ENCODE results near the gene OIT3.

- TF ChIP-seq SMC3 (conservative IDR thresholded peaks at IDR 0.05; ENCODE audit: poor library complexity), result no peak
- TF ChIP-seq EZH2 (IDR thresholded peaks at IDR 0.05; ENCODE audit: borderline replicate concordance, insufficient read depth, low read length, poor library complexity, severe bottlenecking), result no peak
- TF ChIP-seq RAD21 (conservative IDR thresholded peaks at IDR 0.05), result no peak
- TF ChIP-seq, protein P1, sequence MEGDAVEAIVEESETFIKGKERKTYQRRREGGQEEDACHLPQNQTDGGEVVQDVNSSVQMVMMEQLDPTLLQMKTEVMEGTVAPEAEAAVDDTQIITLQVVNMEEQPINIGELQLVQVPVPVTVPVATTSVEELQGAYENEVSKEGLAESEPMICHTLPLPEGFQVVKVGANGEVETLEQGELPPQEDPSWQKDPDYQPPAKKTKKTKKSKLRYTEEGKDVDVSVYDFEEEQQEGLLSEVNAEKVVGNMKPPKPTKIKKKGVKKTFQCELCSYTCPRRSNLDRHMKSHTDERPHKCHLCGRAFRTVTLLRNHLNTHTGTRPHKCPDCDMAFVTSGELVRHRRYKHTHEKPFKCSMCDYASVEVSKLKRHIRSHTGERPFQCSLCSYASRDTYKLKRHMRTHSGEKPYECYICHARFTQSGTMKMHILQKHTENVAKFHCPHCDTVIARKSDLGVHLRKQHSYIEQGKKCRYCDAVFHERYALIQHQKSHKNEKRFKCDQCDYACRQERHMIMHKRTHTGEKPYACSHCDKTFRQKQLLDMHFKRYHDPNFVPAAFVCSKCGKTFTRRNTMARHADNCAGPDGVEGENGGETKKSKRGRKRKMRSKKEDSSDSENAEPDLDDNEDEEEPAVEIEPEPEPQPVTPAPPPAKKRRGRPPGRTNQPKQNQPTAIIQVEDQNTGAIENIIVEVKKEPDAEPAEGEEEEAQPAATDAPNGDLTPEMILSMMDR (IDR thresholded peaks at IDR 0.05; ENCODE audit: poor library complexity, severe bottlenecking), result no peak
- TF ChIP-seq POLR2AphosphoS5 (IDR thresholded peaks at IDR 0.05), result no peak
- no peak for TF ChIP-seq REST (IDR thresholded peaks at IDR 0.05; ENCODE audit: borderline replicate concordance)
- TF ChIP-seq TAF1 (IDR thresholded peaks at IDR 0.05; ENCODE audit: low read depth), result no peak
- TF ChIP-seq EP300 (conservative IDR thresholded peaks at IDR 0.05; ENCODE audit: poor library complexity, severe bottlenecking), result no peak
- no peak for TF ChIP-seq MXI1 (conservative IDR thresholded peaks at IDR 0.05; ENCODE audit: poor library complexity, severe bottlenecking)
These were observed 58.2 kb downstream of the OIT3 start for GRCh38 chr10:72951760-72952159.
